Effector CD4-positive, alpha-beta T cell (primary cell): ENCODE measurements around the gene FBXL13.
"Not testable (repeated sequence)": the region's sequence is repeated elsewhere in the genome, so short reads cannot be mapped to it uniquely, and the experiment has no call there.

Experiments used
- DNase-seq: peaks from one replicate; pipeline ENCODE4 v3.0.0-alpha.2; 2020

FBXL13 gene

GRCh38 chr7:102979670-102980069 is 94.9 kb downstream of the FBXL13 start:
- no peak for DNase-seq

GRCh38 chr7:102978284-102978683 is 96.3 kb downstream of the FBXL13 start:
- DNase-seq, result no peak

GRCh38 chr7:102977586-102977985 is 97.0 kb downstream of the FBXL13 start:
- not testable (repeated sequence) for DNase-seq

GRCh38 chr7:102976493-102976892 is 98.1 kb downstream of the FBXL13 start:
- no peak for DNase-seq

- DNase-seq, result no peak
Measured at GRCh38 chr7:102975854-102976253, 98.7 kb downstream of the FBXL13 start.

- no peak for DNase-seq
Measured at GRCh38 chr7:102974366-102975236, 100.0 kb downstream of the FBXL13 start.

- no peak for DNase-seq
Measured at GRCh38 chr7:102973096-102973802, 101.3 kb downstream of the FBXL13 start.

- DNase-seq, result no peak
Measured at GRCh38 chr7:102967798-102968197, 106.8 kb downstream of the FBXL13 start.

GRCh38 chr7:102966465-102966864 is 108.1 kb downstream of the FBXL13 start:
- DNase-seq, result no peak

GRCh38 chr7:102961993-102962392 is 112.6 kb downstream of the FBXL13 start:
- DNase-seq, result not testable (repeated sequence)

- not testable (repeated sequence) for DNase-seq
Measured at GRCh38 chr7:102958004-102958403, 116.6 kb downstream of the FBXL13 start.

GRCh38 chr7:102954359-102954758 is 120.2 kb downstream of the FBXL13 start:
- DNase-seq, result not testable (repeated sequence)

GRCh38 chr7:102953406-102953805 is 121.2 kb downstream of the FBXL13 start:
- DNase-seq, result no peak

GRCh38 chr7:102951839-102952238 is 122.8 kb downstream of the FBXL13 start:
- no peak for DNase-seq

GRCh38 chr7:102944241-102944640 is 130.4 kb downstream of the FBXL13 start:
- DNase-seq, result no peak

- no peak for DNase-seq
Measured at GRCh38 chr7:102943423-102944169, 131.0 kb downstream of the FBXL13 start.

GRCh38 chr7:102942868-102943267 is 131.7 kb downstream of the FBXL13 start:
- DNase-seq, result no peak

- DNase-seq, result no peak
Measured at GRCh38 chr7:102942181-102942866, 132.3 kb downstream of the FBXL13 start.

GRCh38 chr7:102938679-102939078 is 135.9 kb downstream of the FBXL13 start:
- DNase-seq, result no peak

- DNase-seq, result no peak
Measured at GRCh38 chr7:102935450-102936115, 139.0 kb downstream of the FBXL13 start.

GRCh38 chr7:102934701-102935100 is 139.9 kb downstream of the FBXL13 start:
- DNase-seq, result no peak

- no peak for DNase-seq
Measured at GRCh38 chr7:102934239-102934638, 140.4 kb downstream of the FBXL13 start.
